Pancreas (tissue), 10 donors: ENCODE results near the gene CMC1. TPM values are rescaled to one million over a fixed set of nuclear protein-coding genes. Genes with fewer than 3 reads are reported as not detected.
A peak's percentile ranks its signal among the peaks of the same experiment; 100 is the strongest.
"Not testable (repeated sequence)": the region's sequence is repeated elsewhere in the genome, so short reads cannot be mapped to it uniquely, and the experiment has no call there.

Source experiments
- ATAC-seq, 4 donors: fragments of 200-7000 bp; cut with Tn5 transposase; one replicate each; pipeline versions ENCODE4 v1.8.0 to v1.9.1; 2020; ENCODE audit warnings: mild to moderate bottlenecking in 4 of 4, moderate library complexity in 4 of 4
- DNase-seq, 6 donors: peaks; one replicate each; pipeline ENCODE4 v3.0.0-alpha.2; 2020
- FAIRE-seq: peaks from 2 replicates; lab custom pipeline; 2012; peaks lifted over from hg19 to GRCh38; lab: Jason Lieb, UNC
- H3K27ac ChIP-seq, 4 donors: fragments of 200-600 bp; sonication (generic); 1 replicate in 3 of 4; 2 replicates in 1 of 4; pipeline versions ENCODE4 v1.5.0 to v1.8.0; 2020
- H3K27me3 ChIP-seq, 4 donors: fragments of 200-600 bp; one replicate each; pipeline ENCODE4 v1.8.0; 2021
- H3K36me3 ChIP-seq, 3 donors: fragments of 200-600 bp; sonication (generic) in 1 of 3; one replicate each; pipeline versions ENCODE4 v1.5.0 to v1.8.0; 2020 to 2021
- H3K4me1 ChIP-seq, 3 donors: fragments of 200-600 bp; one replicate each; pipeline ENCODE4 v1.8.0; 2021
- H3K4me3 ChIP-seq, 4 donors: fragments of 200-600 bp; sonication (generic) in 2 of 4; one replicate each; pipeline versions ENCODE4 v1.5.0 to v1.8.0; 2020 to 2021
- H3K9me3 ChIP-seq, 4 donors: fragments of 200-600 bp; one replicate each; pipeline ENCODE4 v1.8.0; 2021
- CTCF ChIP-seq, 4 donors: fragments of 200-600 bp; sonication (generic) in 3 of 4; IDR thresholded peaks; one replicate each; pipeline versions ENCODE4 v1.5.0 to v1.8.0; 2021; ENCODE audit warnings: antibody characterized with exemption in 4 of 4
- WGBS, 2 donors: extraction: QIAGEN DNeasy Blood & Tissue Kit; methylation state at CpG; one replicate each; pipeline ENCODE4 v1.1.7; 2013; 5-methylcytosine and 5-hydroxymethylcytosine counted together
- intact Hi-C, 3 donors: fragments of 100-400 bp; cut with DNase I; formaldehyde crosslinking; loops; one replicate each; pipeline versions ENCODE4 v1.11.1 to v1.14.2; 2022
- polyA plus RNA-seq, 2 donors: library from polyadenylated mRNA; stranded (reverse); fragments of 200-250 nt; gene quantifications; one replicate each; pipeline ENCODE4 v1.2.3, GENCODE V29; 2013
- total RNA-seq, 6 donors: library from RNA; stranded (reverse); fragmentation: NEBNext Ultra II Directional in 4 of 6; extraction: Animal tissue kit (Norgen Biotek cat#: 25700) in 4 of 6; gene quantifications; one replicate each; pipeline versions ENCODE4 v1.2.1 to v1.2.4, GENCODE V29; 2021 to 2023
- donor health status: healthy with polysubstance abuse.
- donor health status: DM: no; HTN: no; CAD: no; lungs with moderate emphysema.
- donor health status: DM: no; HTN: no; CAD: no.
- donor health status: control.
- donor health status: control.
- donor health status: Bipolar disorder and iron deficiency.
- donor health status: DM: yes; HTN: yes; CAD: no.
- donor health status: DM: no; HTN: no; CAD: no.
- donor health status: DM: no; HTN: no; CAD: no.
- donor health status: DM: yes; HTN: yes; CAD: no.

The CMC1 gene
- total and polyA plus RNA-seq, 8 donors = 4.3 to 23.9 (median 7.7) TPM

DNA sequence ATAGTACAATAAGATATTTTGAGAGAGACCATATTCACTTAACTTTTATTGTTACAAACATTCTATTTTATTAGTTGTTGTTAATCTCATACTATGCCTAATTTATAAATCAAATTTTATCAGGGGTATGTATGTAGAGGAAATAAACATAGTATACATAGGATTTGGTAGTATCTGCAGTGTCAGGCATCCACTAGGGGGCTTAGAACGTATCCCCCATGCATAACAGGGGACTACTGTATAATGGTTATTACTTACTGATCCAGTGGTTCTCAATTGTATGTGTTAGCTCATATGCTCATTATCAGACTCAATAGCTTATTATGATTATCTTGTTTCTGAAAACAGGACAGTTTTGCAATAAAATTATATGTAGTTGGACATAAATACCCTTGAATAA, 27.6 kb downstream of the CMC1 start:
- Histone ChIP-seq H3K36me3 (no peaks in the 10 kb centered on the region), H3K27me3 (no peaks in the 10 kb centered on the region), H3K4me3 (no peak overlapping the region), H3K9me3 (no peaks in the 10 kb centered on the region), H3K4me1 (peaks cover 0 to 5% (median 0%) of the 10 kb centered on the region in 3 donors), H3K27ac (no peak overlapping the region)
- no peak for TF ChIP-seq CTCF (IDR thresholded peaks at IDR 0.05)
- WGBS, 2 donors = 81 to 83% methylated on average over 1 of the region's 1 CpG
- ATAC-seq (no peak), FAIRE-seq (no peak), DNase-seq (no peak)
- intact Hi-C loops = no loop called here

- H3K4me3 ChIP-seq, H3K4me1 ChIP-seq, H3K36me3 ChIP-seq, H3K27ac ChIP-seq, FAIRE-seq, DNase-seq, intact Hi-C loops, H3K27me3 ChIP-seq, ATAC-seq, H3K9me3 ChIP-seq: not testable (repeated sequence)
- WGBS, 2 donors = 96 to 98% methylated on average over 2 of the region's 2 CpGs
These were observed 28.5 kb downstream of the CMC1 start for GRCh38 chr3:28269884-28270283.

DNA sequence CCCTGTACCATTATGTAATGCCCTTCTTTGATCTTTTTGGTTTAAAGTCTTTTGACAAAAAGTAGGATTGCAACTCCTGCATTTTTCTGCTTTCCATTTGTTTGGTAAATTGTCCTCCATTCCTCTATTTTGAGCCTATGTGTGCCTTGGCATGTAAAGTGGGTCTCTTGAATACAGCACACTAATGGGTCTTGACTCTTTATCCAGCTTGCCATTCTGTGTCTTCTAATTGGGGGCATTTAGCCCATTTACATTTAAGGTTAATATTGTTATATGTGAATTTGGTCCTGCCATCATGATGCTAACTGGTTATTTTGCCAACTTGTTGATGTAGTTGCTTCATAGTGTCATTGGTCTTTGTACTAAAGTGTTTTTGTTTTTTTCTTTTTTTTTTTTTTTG, 32.4 kb downstream of the CMC1 start:
- no peak overlapping the region for H3K27ac ChIP-seq
- H3K27me3 ChIP-seq = no peaks in the 10 kb centered on the region
- FAIRE-seq (no peak), ATAC-seq (no peak), DNase-seq (no peak)
- H3K36me3 ChIP-seq = no peaks in the 10 kb centered on the region
- H3K4me3 ChIP-seq = no peak overlapping the region
- TF ChIP-seq CTCF (IDR thresholded peaks at IDR 0.05) = no peak
- intact Hi-C loops = no loop called here
- no peaks in the 10 kb centered on the region for H3K9me3 ChIP-seq
- peaks cover 0 to 3% (median 0%) of the 10 kb centered on the region in 3 donors for H3K4me1 ChIP-seq

- no peak for DNase-seq
- 78 to 87% methylated on average over 2 of the region's 2 CpGs for WGBS, 2 donors
- intact Hi-C loops = no loop called here
- FAIRE-seq = peak; percentile 9
- ATAC-seq = peak in 1 of 4 donors; percentile 24
- no peak overlapping the region for H3K4me3 ChIP-seq
- H3K36me3 ChIP-seq = no peaks in the 10 kb centered on the region
- no peak for TF ChIP-seq CTCF (IDR thresholded peaks at IDR 0.05)
- H3K9me3 ChIP-seq = no peaks in the 10 kb centered on the region
- no peaks in the 10 kb centered on the region for H3K27me3 ChIP-seq
- peaks cover 0 to 4% (median 0%) of the 10 kb centered on the region in 3 donors for H3K4me1 ChIP-seq
- no peak overlapping the region for H3K27ac ChIP-seq
These were observed 37.5 kb downstream of the CMC1 start for GRCh38 chr3:28278918-28279317.

GRCh38 chr3:28279770-28280169, 38.4 kb downstream of the CMC1 start:
- FAIRE-seq = no peak
- no peaks in the 10 kb centered on the region for H3K27me3 ChIP-seq
- WGBS, 2 donors = 58 to 70% methylated on average over 4 of the region's 4 CpGs
- intact Hi-C loops = no loop called here
- no peak overlapping the region for H3K4me3 ChIP-seq
- no peak for DNase-seq
- ATAC-seq = peak in 2 of 4 donors; percentile 34 to 35
- H3K36me3 ChIP-seq = no peaks in the 10 kb centered on the region
- no peak for TF ChIP-seq CTCF (IDR thresholded peaks at IDR 0.05)
- no peak overlapping the region for H3K27ac ChIP-seq
- H3K4me1 ChIP-seq = peaks cover 0 to 4% (median 0%) of the 10 kb centered on the region in 3 donors
- no peaks in the 10 kb centered on the region for H3K9me3 ChIP-seq
